GM20431 (cell line): ENCODE results near the gene GMDS.

ENCODE experiments used
- in situ Hi-C: fragments of 300-500 bp; cut with MseI, MboI; formaldehyde crosslinking; loops from one replicate; pipeline ENCODE4 v1.15.0; 2020; ENCODE audit warnings: low sequenced_read_pairs; ENCODE audit not compliant: unreplicated experiment

GMDS gene

GRCh38 chr6:1622851-1623768 lies 622.3 kb downstream of the GMDS start:
- in situ Hi-C loops: loop anchor here (25.0 kb wide), 2 partner anchors 489 to 564 kb away; no protein-coding TSS in a partner anchor

- in situ Hi-C loops: loop anchor here (25.0 kb wide), 2 partner anchors 490 to 565 kb away; no protein-coding TSS in a partner anchor
These were observed 623.1 kb downstream of the GMDS start for GRCh38 chr6:1622220-1622850.

- in situ Hi-C loops: loop anchor here (25.0 kb wide), 2 partner anchors 491 to 566 kb away; no protein-coding TSS in a partner anchor
These were observed 624.2 kb downstream of the GMDS start for GRCh38 chr6:1621070-1621701.

GRCh38 chr6:1620504-1621069 lies 624.8 kb downstream of the GMDS start:
- in situ Hi-C loops: loop anchor here (25.0 kb wide), 2 partner anchors 492 to 567 kb away; no protein-coding TSS in a partner anchor

- in situ Hi-C loops: loop anchor here (25.0 kb wide), 2 partner anchors 492 to 567 kb away; no protein-coding TSS in a partner anchor
These were observed 625.5 kb downstream of the GMDS start for GRCh38 chr6:1619673-1620503.

GRCh38 chr6:1619098-1619672 lies 626.2 kb downstream of the GMDS start:
- in situ Hi-C loops: loop anchor here (25.0 kb wide), 2 partner anchors 493 to 568 kb away; no protein-coding TSS in a partner anchor

- in situ Hi-C loops: loop anchor here (25.0 kb wide), 2 partner anchors 494 to 569 kb away; no protein-coding TSS in a partner anchor
These were observed 626.9 kb downstream of the GMDS start for GRCh38 chr6:1618311-1619097.

GRCh38 chr6:1617466-1618310 lies 627.7 kb downstream of the GMDS start:
- in situ Hi-C loops: loop anchor here (25.0 kb wide), 2 partner anchors 495 to 570 kb away; no protein-coding TSS in a partner anchor

- in situ Hi-C loops: loop anchor here (25.0 kb wide), 2 partner anchors 495 to 570 kb away; no protein-coding TSS in a partner anchor
These were observed 628.5 kb downstream of the GMDS start for GRCh38 chr6:1616701-1617463.

GRCh38 chr6:1615853-1616420 lies 629.5 kb downstream of the GMDS start:
- in situ Hi-C loops: loop anchor here (25.0 kb wide), 2 partner anchors 496 to 571 kb away; no protein-coding TSS in a partner anchor

- in situ Hi-C loops: loop anchor here (25.0 kb wide), 2 partner anchors 497 to 572 kb away; no protein-coding TSS in a partner anchor
These were observed 630.1 kb downstream of the GMDS start for GRCh38 chr6:1615151-1615852.

GRCh38 chr6:1614448-1615150 lies 630.8 kb downstream of the GMDS start:
- in situ Hi-C loops: loop anchor here (25.0 kb wide), 2 partner anchors 498 to 573 kb away; no protein-coding TSS in a partner anchor

- in situ Hi-C loops: loop anchor here (25.0 kb wide), 2 partner anchors 498 to 573 kb away; no protein-coding TSS in a partner anchor
These were observed 631.5 kb downstream of the GMDS start for GRCh38 chr6:1613688-1614447.

- in situ Hi-C loops: loop anchor here (25.0 kb wide), 2 partner anchors 499 to 574 kb away; no protein-coding TSS in a partner anchor
These were observed 632.1 kb downstream of the GMDS start for GRCh38 chr6:1613346-1613687.
